HCT116 (cell line): ENCODE data around the gene CACNB3.

ENCODE experiments used
- JUND ChIP-seq: IDR thresholded peaks from 2 replicates; pipeline ENCODE4 v1.6.1; 2012
- POLR2A ChIP-seq: IDR thresholded peaks from 2 replicates; pipeline ENCODE4 v1.7.0; 2011; ENCODE audit warnings: borderline replicate concordance; ENCODE audit not compliant: insufficient read depth, insufficient read length; ENCODE audit errors: extremely low read depth
- RAD21 ChIP-seq: IDR thresholded peaks from 2 replicates; pipeline ENCODE4 v1.6.1; 2012; ENCODE audit warnings: low read depth, mild to moderate bottlenecking
- SRF ChIP-seq: IDR thresholded peaks from 2 replicates; pipeline ENCODE4 v1.6.1; 2012; ENCODE audit warnings: low read depth
- TF ChIP-seq, protein P1 (sequence below), 3 experiments: fragments of 200-600 bp in 1 of 3; sonication (generic) in 1 of 3; IDR thresholded peaks in 2 of 3; conservative IDR thresholded peaks in 1 of 3; 2 replicates each; pipeline ENCODE4 v1.5.1; 2012 to 2017; ENCODE audit warnings: low read depth in 2 of 3, low read length in 2 of 3, antibody characterized with exemption in 1 of 3, borderline replicate concordance in 1 of 3, control low read depth in 1 of 3, mild to moderate bottlenecking in 1 of 3, mixed read lengths in 1 of 3, mixed run types in 1 of 3, moderate library complexity in 1 of 3; ENCODE audit not compliant: insufficient read depth in 1 of 3
- TF ChIP-seq, protein P2 (sequence below): IDR thresholded peaks from 2 replicates; pipeline ENCODE4 v1.6.1; 2012; ENCODE audit warnings: low read depth

DNA sequence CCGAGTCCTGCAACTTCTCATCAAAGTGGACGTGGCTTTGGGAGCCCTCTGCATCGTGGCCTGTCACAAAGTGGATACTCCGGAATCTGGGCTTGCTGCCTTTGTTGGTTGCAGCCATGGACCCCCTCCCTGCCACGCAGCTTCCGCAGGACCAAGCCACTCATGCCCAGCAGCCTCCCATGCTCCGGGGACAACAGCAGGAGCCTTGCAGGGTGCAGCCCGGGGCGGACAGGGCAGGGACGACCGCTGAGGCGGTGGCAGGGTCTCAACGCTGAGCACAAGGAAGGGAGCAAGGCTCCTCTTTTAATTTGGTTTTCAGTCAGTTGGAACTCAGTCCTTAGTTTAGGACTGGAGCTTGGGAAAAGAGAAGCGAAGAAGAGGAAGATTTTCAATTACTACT is 17.3 kb upstream of the CACNB3 start:
- TF ChIP-seq RAD21: no peak
- no peak for TF ChIP-seq POLR2A
- no peak for TF ChIP-seq JUND
- TF ChIP-seq, protein P1, sequence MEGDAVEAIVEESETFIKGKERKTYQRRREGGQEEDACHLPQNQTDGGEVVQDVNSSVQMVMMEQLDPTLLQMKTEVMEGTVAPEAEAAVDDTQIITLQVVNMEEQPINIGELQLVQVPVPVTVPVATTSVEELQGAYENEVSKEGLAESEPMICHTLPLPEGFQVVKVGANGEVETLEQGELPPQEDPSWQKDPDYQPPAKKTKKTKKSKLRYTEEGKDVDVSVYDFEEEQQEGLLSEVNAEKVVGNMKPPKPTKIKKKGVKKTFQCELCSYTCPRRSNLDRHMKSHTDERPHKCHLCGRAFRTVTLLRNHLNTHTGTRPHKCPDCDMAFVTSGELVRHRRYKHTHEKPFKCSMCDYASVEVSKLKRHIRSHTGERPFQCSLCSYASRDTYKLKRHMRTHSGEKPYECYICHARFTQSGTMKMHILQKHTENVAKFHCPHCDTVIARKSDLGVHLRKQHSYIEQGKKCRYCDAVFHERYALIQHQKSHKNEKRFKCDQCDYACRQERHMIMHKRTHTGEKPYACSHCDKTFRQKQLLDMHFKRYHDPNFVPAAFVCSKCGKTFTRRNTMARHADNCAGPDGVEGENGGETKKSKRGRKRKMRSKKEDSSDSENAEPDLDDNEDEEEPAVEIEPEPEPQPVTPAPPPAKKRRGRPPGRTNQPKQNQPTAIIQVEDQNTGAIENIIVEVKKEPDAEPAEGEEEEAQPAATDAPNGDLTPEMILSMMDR (IDR thresholded peaks at IDR 0.05 in 2 of 3, conservative IDR thresholded peaks at IDR 0.05 in 1 of 3; ENCODE audit: borderline replicate concordance in 1 of 3, insufficient read depth in 1 of 3, low read depth in 2 of 3, low read length in 2 of 3): no peak
- TF ChIP-seq SRF: no peak
- TF ChIP-seq, protein P2, sequence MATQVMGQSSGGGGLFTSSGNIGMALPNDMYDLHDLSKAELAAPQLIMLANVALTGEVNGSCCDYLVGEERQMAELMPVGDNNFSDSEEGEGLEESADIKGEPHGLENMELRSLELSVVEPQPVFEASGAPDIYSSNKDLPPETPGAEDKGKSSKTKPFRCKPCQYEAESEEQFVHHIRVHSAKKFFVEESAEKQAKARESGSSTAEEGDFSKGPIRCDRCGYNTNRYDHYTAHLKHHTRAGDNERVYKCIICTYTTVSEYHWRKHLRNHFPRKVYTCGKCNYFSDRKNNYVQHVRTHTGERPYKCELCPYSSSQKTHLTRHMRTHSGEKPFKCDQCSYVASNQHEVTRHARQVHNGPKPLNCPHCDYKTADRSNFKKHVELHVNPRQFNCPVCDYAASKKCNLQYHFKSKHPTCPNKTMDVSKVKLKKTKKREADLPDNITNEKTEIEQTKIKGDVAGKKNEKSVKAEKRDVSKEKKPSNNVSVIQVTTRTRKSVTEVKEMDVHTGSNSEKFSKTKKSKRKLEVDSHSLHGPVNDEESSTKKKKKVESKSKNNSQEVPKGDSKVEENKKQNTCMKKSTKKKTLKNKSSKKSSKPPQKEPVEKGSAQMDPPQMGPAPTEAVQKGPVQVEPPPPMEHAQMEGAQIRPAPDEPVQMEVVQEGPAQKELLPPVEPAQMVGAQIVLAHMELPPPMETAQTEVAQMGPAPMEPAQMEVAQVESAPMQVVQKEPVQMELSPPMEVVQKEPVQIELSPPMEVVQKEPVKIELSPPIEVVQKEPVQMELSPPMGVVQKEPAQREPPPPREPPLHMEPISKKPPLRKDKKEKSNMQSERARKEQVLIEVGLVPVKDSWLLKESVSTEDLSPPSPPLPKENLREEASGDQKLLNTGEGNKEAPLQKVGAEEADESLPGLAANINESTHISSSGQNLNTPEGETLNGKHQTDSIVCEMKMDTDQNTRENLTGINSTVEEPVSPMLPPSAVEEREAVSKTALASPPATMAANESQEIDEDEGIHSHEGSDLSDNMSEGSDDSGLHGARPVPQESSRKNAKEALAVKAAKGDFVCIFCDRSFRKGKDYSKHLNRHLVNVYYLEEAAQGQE: no peak
